NCI-H1436 (cell line): ENCODE data around the gene WHRN.

Source experiments
- DNase-seq: peaks from one replicate; lab custom pipeline; 2025; lab: John Stamatoyannopoulos, UW

Gene WHRN

GRCh38 chr9:114513959-114514267 lies 8.6 kb upstream of the WHRN start:
- no peak for DNase-seq

GRCh38 chr9:114513055-114513958 lies 8.0 kb upstream of the WHRN start:
- DNase-seq: no peak

GRCh38 chr9:114511978-114512874 lies 7.0 kb upstream of the WHRN start:
- no peak for DNase-seq

GRCh38 chr9:114507726-114508125 lies 2.5 kb upstream of the WHRN start:
- peak; percentile 18 for DNase-seq

- no peak for DNase-seq
These were observed 763 bp upstream of the WHRN start for GRCh38 chr9:114506082-114506390.

GRCh38 chr9:114504341-114505186 lies 709 bp downstream of the WHRN start:
- DNase-seq: no peak

- no peak for DNase-seq
These were observed 1.5 kb downstream of the WHRN start for GRCh38 chr9:114503522-114504340.

GRCh38 chr9:114503009-114503408 lies 2.3 kb downstream of the WHRN start:
- DNase-seq: no peak

- DNase-seq: no peak
These were observed 3.2 kb downstream of the WHRN start for GRCh38 chr9:114501796-114502682.

- DNase-seq: no peak
These were observed 4.5 kb downstream of the WHRN start for GRCh38 chr9:114500697-114501292.

GRCh38 chr9:114499941-114500696 lies 5.2 kb downstream of the WHRN start:
- no peak for DNase-seq

- no peak for DNase-seq
These were observed 5.7 kb downstream of the WHRN start for GRCh38 chr9:114499528-114499927.

GRCh38 chr9:114497727-114498382 lies 7.4 kb downstream of the WHRN start:
- no peak for DNase-seq

GRCh38 chr9:114497236-114497635 lies 8.0 kb downstream of the WHRN start:
- no peak for DNase-seq

- DNase-seq: peak; percentile 34
These were observed 9.3 kb downstream of the WHRN start for GRCh38 chr9:114496011-114496410.

GRCh38 chr9:114494776-114495569 lies 10.3 kb downstream of the WHRN start:
- DNase-seq: no peak

- no peak for DNase-seq
These were observed 11.6 kb downstream of the WHRN start for GRCh38 chr9:114493521-114494184.
